H1 (cell line): ENCODE data around the gene PPP1R13B. TPM values are rescaled to one million over a fixed set of nuclear protein-coding genes. Genes with fewer than 3 reads are reported as not detected.

ENCODE experiments used
- CTCF ChIA-PET: fragments of 300-600 bp; sonication (Branson Sonifier 250); formaldehyde crosslinking; loops from one replicate; lab custom pipeline; 2021; ENCODE audit not compliant: partially characterized antibody; lab: Charles Lee
- POLR2A ChIA-PET: fragments of 300-600 bp; sonication (Branson Sonifier 250); formaldehyde crosslinking; loops from one replicate; lab custom pipeline; 2021; ENCODE audit warnings: inconsistent platforms; ENCODE audit not compliant: partially characterized antibody; lab: Charles Lee
- DNase-seq, 2 experiments: peaks; one replicate each; pipeline versions ENCODE4 v3.0.0 to v3.0.0-alpha.2; 2010 to 2022; ENCODE audit warnings: low spot score in 2 of 2, low read depth in 1 of 2, mixed read lengths in 1 of 2
- FAIRE-seq: peaks from 2 replicates; lab custom pipeline; 2011; peaks lifted over from hg19 to GRCh38; lab: Jason Lieb, UNC
- H2AFZ ChIP-seq: 2 replicates; pipeline ENCODE4 v1.8.1; 2012; ENCODE audit warnings: low read length, inconsistent platforms
- H2AK5ac ChIP-seq: 2 replicates; pipeline ENCODE4 v1.6.1; 2013; ENCODE audit warnings: low read depth, low read length
- H2BK120ac ChIP-seq: replicated peaks from 2 replicates; pipeline ENCODE3; 2013; ENCODE audit warnings: low read depth, low read length, inconsistent platforms
- H2BK12ac ChIP-seq: 2 replicates; pipeline ENCODE4 v1.6.1; 2013; ENCODE audit warnings: low read depth, low read length
- H2BK15ac ChIP-seq: 2 replicates; pipeline ENCODE4 v1.6.1; 2013; ENCODE audit warnings: low read length
- H2BK20ac ChIP-seq: 2 replicates; pipeline ENCODE4 v1.6.1; 2013; ENCODE audit warnings: low read length
- H2BK5ac ChIP-seq: 2 replicates; pipeline ENCODE4 v1.6.1; 2013; ENCODE audit warnings: low read depth, low read length
- H3K14ac ChIP-seq: 2 replicates; pipeline ENCODE4 v1.6.1; 2013; ENCODE audit warnings: inconsistent platforms; ENCODE audit not compliant: insufficient read length
- H3K18ac ChIP-seq: 2 replicates; pipeline ENCODE4 v1.6.1; 2013; ENCODE audit warnings: low read length; ENCODE audit errors: extremely low read depth
- H3K23ac ChIP-seq: 2 replicates; pipeline ENCODE4 v1.6.1; 2013; ENCODE audit warnings: inconsistent platforms; ENCODE audit not compliant: insufficient read length
- H3K23me2 ChIP-seq: 2 replicates; pipeline ENCODE4 v1.6.1; 2013; ENCODE audit warnings: low read depth, low read length
- H3K27ac ChIP-seq: 2 replicates; pipeline ENCODE4 v1.6.1; 2011; ENCODE audit warnings: low read depth, low read length, inconsistent platforms
- H3K27me3 ChIP-seq, 4 experiments: replicated peaks in 1 of 4; 1 replicate in 1 of 4; 2 replicates in 3 of 4; pipeline versions ENCODE4 v1.6.1 to v1.8.1; 2011 to 2013; ENCODE audit warnings: low read length in 3 of 4, mild to moderate bottlenecking in 3 of 4, inconsistent platforms in 2 of 4, mixed read lengths in 2 of 4, moderate library complexity in 1 of 4; ENCODE audit not compliant: control insufficient read depth in 3 of 4, insufficient read depth in 3 of 4; ENCODE audit errors: extremely low read depth in 1 of 4
- H3K36me3 ChIP-seq, 4 experiments: 2 replicates each; pipeline versions ENCODE4 v1.6.1 to v1.8.1; 2011 to 2013; ENCODE audit warnings: mild to moderate bottlenecking in 4 of 4, low read length in 3 of 4, moderate library complexity in 2 of 4, control low read depth in 1 of 4, inconsistent platforms in 1 of 4; ENCODE audit not compliant: insufficient read depth in 4 of 4, control insufficient read depth in 2 of 4
- H3K4ac ChIP-seq: replicated peaks from 2 replicates; pipeline ENCODE3; 2013; ENCODE audit warnings: low read length, low read depth, mixed read lengths, inconsistent platforms; ENCODE audit not compliant: insufficient read length
- H3K4me1 ChIP-seq, 4 experiments: replicated peaks in 1 of 4; 1 replicate in 1 of 4; 2 replicates in 3 of 4; pipeline versions ENCODE4 v1.6.1 to v1.8.1; 2011 to 2013; ENCODE audit warnings: low read length in 3 of 4, inconsistent platforms in 2 of 4, mixed read lengths in 1 of 4; ENCODE audit not compliant: insufficient read depth in 4 of 4, control insufficient read depth in 3 of 4
- H3K4me2 ChIP-seq, 2 experiments: 2 replicates each; pipeline versions ENCODE4 v1.6.1 to v1.8.1; 2011 to 2013; ENCODE audit warnings: low read depth in 2 of 2, low read length in 2 of 2, control low read depth in 1 of 2, inconsistent platforms in 1 of 2, mild to moderate bottlenecking in 1 of 2; ENCODE audit not compliant: insufficient read depth in 1 of 2
- H3K4me3 ChIP-seq, 4 experiments: fragments of 200-600, 300-600 bp in 1 of 4; sonication (generic), shearing (Covaris generic), sonication (Bioruptor Twin) in 1 of 4; 2 replicates each; pipeline versions ENCODE4 v1.5.1 to v1.8.1; 2011 to 2016; ENCODE audit warnings: low read length in 4 of 4, low read depth in 3 of 4, control low read depth in 2 of 4, inconsistent platforms in 2 of 4, mild to moderate bottlenecking in 2 of 4, mixed read lengths in 1 of 4, moderate library complexity in 1 of 4; ENCODE audit not compliant: insufficient read depth in 2 of 4; ENCODE audit errors: extremely low read depth in 1 of 4
- H3K56ac ChIP-seq: replicated peaks from 2 replicates; pipeline ENCODE3; 2013; ENCODE audit warnings: low read depth, mild to moderate bottlenecking, mixed read lengths, low read length, inconsistent platforms; ENCODE audit not compliant: insufficient read length
- H3K79me1 ChIP-seq: 2 replicates; pipeline ENCODE4 v1.6.1; 2013; ENCODE audit warnings: low read depth, low read length, control low read depth
- H3K79me2 ChIP-seq, 2 experiments: 2 replicates each; pipeline versions ENCODE4 v1.6.1 to v1.8.1; 2012 to 2013; ENCODE audit warnings: low read length in 2 of 2, mild to moderate bottlenecking in 2 of 2, inconsistent platforms in 1 of 2; ENCODE audit not compliant: insufficient read depth in 2 of 2, control insufficient read depth in 1 of 2
- H3K9ac ChIP-seq, 4 experiments: replicated peaks in 1 of 4; 1 replicate in 1 of 4; 2 replicates in 3 of 4; pipeline versions ENCODE4 v1.6.1 to v1.8.1; 2011 to 2013; ENCODE audit warnings: low read depth in 3 of 4, low read length in 3 of 4, control low read depth in 2 of 4, mild to moderate bottlenecking in 2 of 4, moderate library complexity in 2 of 4, inconsistent platforms in 1 of 4; ENCODE audit errors: extremely low read depth in 1 of 4
- H3K9me3 ChIP-seq, 2 experiments: 2 replicates each; pipeline versions ENCODE4 v1.6.1 to v1.8.1; 2012 to 2013; ENCODE audit warnings: mild to moderate bottlenecking in 2 of 2, moderate library complexity in 2 of 2, control low read depth in 1 of 2, inconsistent platforms in 1 of 2, low read depth in 1 of 2, low read length in 1 of 2, mixed read lengths in 1 of 2; ENCODE audit not compliant: insufficient read depth in 2 of 2
- H4K20me1 ChIP-seq, 2 experiments: replicated peaks in 1 of 2; 2 replicates each; pipeline versions ENCODE3 to v1.8.1; 2011 to 2013; ENCODE audit warnings: inconsistent platforms in 2 of 2, low read length in 2 of 2, mild to moderate bottlenecking in 1 of 2; ENCODE audit not compliant: insufficient read depth in 2 of 2, control insufficient read depth in 1 of 2
- H4K5ac ChIP-seq: 2 replicates; pipeline ENCODE4 v1.6.1; 2013; ENCODE audit warnings: low read length, low read depth, mixed read lengths, inconsistent platforms; ENCODE audit not compliant: insufficient read length
- H4K8ac ChIP-seq: 2 replicates; pipeline ENCODE4 v1.8.0; 2013; ENCODE audit warnings: mild to moderate bottlenecking, moderate library complexity, low read length, inconsistent platforms; ENCODE audit not compliant: insufficient read depth; ENCODE audit errors: extremely low read depth
- H4K91ac ChIP-seq: replicated peaks from 2 replicates; pipeline ENCODE3; 2013; ENCODE audit warnings: low read length, mixed read lengths, inconsistent platforms; ENCODE audit not compliant: insufficient read length
- BACH1 ChIP-seq: IDR thresholded peaks from 2 replicates; pipeline ENCODE4 v1.6.1; 2012; ENCODE audit warnings: low read length, improper control_type of control experiment
- GABPA ChIP-seq: IDR thresholded peaks from 2 replicates; pipeline ENCODE4 v1.6.1; 2011; ENCODE audit warnings: mild to moderate bottlenecking, low read length, moderate library complexity, borderline replicate concordance; ENCODE audit not compliant: insufficient read depth
- HDAC2 ChIP-seq, 2 experiments: fragments of 300-600 bp in 1 of 2; sonication (generic) in 1 of 2; IDR thresholded peaks; 2 replicates each; pipeline ENCODE4 v1.6.1; 2011 to 2012; ENCODE audit warnings: low read depth in 2 of 2, low read length in 2 of 2, mild to moderate bottlenecking in 2 of 2, moderate library complexity in 2 of 2, borderline replicate concordance in 1 of 2, inconsistent platforms in 1 of 2
- SIN3A ChIP-seq, 2 experiments: IDR thresholded peaks in 1 of 2; conservative IDR thresholded peaks in 1 of 2; 2 replicates each; pipeline ENCODE4 v1.6.1; 2011 to 2012; ENCODE audit warnings: low read length in 2 of 2, improper control_type of control experiment in 1 of 2, low read depth in 1 of 2, mild to moderate bottlenecking in 1 of 2
- SIRT6 ChIP-seq: IDR thresholded peaks from one replicate; pipeline ENCODE4 v1.7.1; 2012; ENCODE audit warnings: low read length, inconsistent platforms
- TCF12 ChIP-seq: IDR thresholded peaks from 2 replicates; pipeline ENCODE4 v1.6.1; 2011; ENCODE audit warnings: low read depth, mild to moderate bottlenecking, low read length
- WGBS, 2 experiments: shearing (Covaris generic) in 1 of 2; methylation state at CpG; one replicate each; pipeline versions ENCODE4 v1.1.6 to v1.1.7; 2013 to 2015; ENCODE audit warnings: low lambda C conversion rate in 2 of 2, mixed read lengths in 2 of 2, inconsistent platforms in 1 of 2, low coverage in 1 of 2, missing lambda C conversion rate in 1 of 2; ENCODE audit not compliant: insufficient replicate concordance in 2 of 2, insufficient coverage in 1 of 2, insufficient read length in 1 of 2; ENCODE audit errors: extremely low coverage in 1 of 2, missing lambda C conversion rate in 1 of 2; 5-methylcytosine and 5-hydroxymethylcytosine counted together
- polyA plus RNA-seq, 7 experiments: library from polyadenylated mRNA; depleted of rRNA in 3 of 7; stranded (reverse) in 5 of 7; unstranded in 2 of 7; fragments of >200 nt in 5 of 7; fragments of 200-250 nt in 2 of 7; gene quantifications; 1 replicate in 5 of 7; 2 replicates in 1 of 7; 4 replicates in 1 of 7; pipeline versions ENCODE4 v1.2.1 to v1.2.3, GENCODE V29; 2011 to 2013; ENCODE audit warnings: missing spikeins in 2 of 7, mixed read lengths in 2 of 7
- total RNA-seq: library from RNA; stranded (reverse); fragmentation: NEBNext Ultra II Directional; extraction: Animal tissue kit (Norgen Biotek cat#: 25700); gene quantifications from 2 replicates; pipeline ENCODE4 v1.2.1, GENCODE V29; 2021

The PPP1R13B gene
- total and polyA plus RNA-seq, 2 of the 8 experiments (the other 6 are each of a cell fraction or from before 2014, with no cell fraction given): 2.6 to 8.9 TPM

GRCh38 chr14:103845327-103845726, 2.0 kb downstream of the PPP1R13B start:
- 82% methylated on average over 5 of the region's 5 CpGs; no CpG with 5 or more reads in 1 of the 2 experiments for WGBS, 2 experiments
- Histone ChIP-seq H3K23me2 (peaks cover 12% of the 10 kb centered on the region), H4K91ac (no peak overlapping the region), H3K56ac (no peak overlapping the region), H3K4me3 (no peak overlapping the region), H3K9me3 (no peaks in the 10 kb centered on the region), H3K79me2 (no peaks in the 10 kb centered on the region), H3K4ac (no peak overlapping the region), H2BK5ac (no peak overlapping the region), H3K79me1 (no peaks in the 10 kb centered on the region; the same call in 1 of the 2 replicates), H3K14ac (no peak overlapping the region), H3K36me3 (no peaks in the 10 kb centered on the region), H2BK20ac (no peak overlapping the region), H3K27ac (no peak overlapping the region), H3K27me3 (peaks cover 0 to 26% (median 20%) of the 10 kb centered on the region in 4 experiments; a peak in 6 of 7 replicates), H3K4me1 (peaks cover 0 to 7% (median 2%) of the 10 kb centered on the region in 4 experiments; a peak in 6 of 7 replicates), H2BK12ac (no peak overlapping the region), H3K18ac (no peak overlapping the region), H4K8ac (no peak overlapping the region), H4K5ac (no peak overlapping the region), H2BK120ac (no peak overlapping the region), H3K23ac (no peak overlapping the region), H4K20me1 (no peaks in the 10 kb centered on the region), H2AFZ (no peak overlapping the region), H3K4me2 (no peak overlapping the region; a peak in 1 of 4 replicates), H2AK5ac (no peak overlapping the region), H3K9ac (no peak overlapping the region), H2BK15ac (no peak overlapping the region)
- ChIA-PET CTCF (interaction anchor here (0.8 to 0.9 kb wide), 2 partner anchors 36 to 65 kb away, joined by 3 read pairs; no protein-coding TSS in a partner anchor), POLR2A (no interaction called here)
- FAIRE-seq: no peak
- no peak for DNase-seq
- no peak for TF ChIP-seq GABPA
- TF ChIP-seq TCF12: no peak
- TF ChIP-seq BACH1: no peak
- no peak for TF ChIP-seq SIN3A (conservative IDR thresholded peaks at IDR 0.05 in 1 of 2, IDR thresholded peaks at IDR 0.05 in 1 of 2; ENCODE audit: low read depth in 1 of 2, low read length in 2 of 2)
- no peak for TF ChIP-seq SIRT6
- no peak for TF ChIP-seq HDAC2 (IDR thresholded peaks at IDR 0.05; ENCODE audit: borderline replicate concordance in 1 of 2, low read depth in 2 of 2, low read length in 2 of 2)
